ENCODE data around the gene PHF23.

Gene PHF23

GRCh38 chr17:7281074-7281952, 42.1 kb upstream of the PHF23 start, which contains the start of gene SLC2A4:
TSS of gene SLC2A4 (plus strand) at chr17:7281718. CDS start at chr17:7281935, 217 bp downstream.
- peak within 1 kb of the TSS; percentile 68 for H3K27ac ChIP-seq
- TF ChIP-seq ZFX (IDR thresholded peaks at IDR 0.05) (no peak), CTCF (conservative IDR thresholded peaks at IDR 0.05) (no peak)

GRCh38 chr17:7280519-7281073, 41.3 kb upstream of the PHF23 start:
- peak overlapping the region; percentile 68 for H3K27ac ChIP-seq
- peak; percentile 98 for TF ChIP-seq CTCF (conservative IDR thresholded peaks at IDR 0.05)
- no peak for TF ChIP-seq ZFX (IDR thresholded peaks at IDR 0.05)

- H3K27ac ChIP-seq, result peak overlapping the region; percentile 68
- TF ChIP-seq ZFX (IDR thresholded peaks at IDR 0.05), result no peak
- no peak for TF ChIP-seq CTCF (conservative IDR thresholded peaks at IDR 0.05)
These were observed 40.2 kb upstream of the PHF23 start for GRCh38 chr17:7279448-7279847.

DNA sequence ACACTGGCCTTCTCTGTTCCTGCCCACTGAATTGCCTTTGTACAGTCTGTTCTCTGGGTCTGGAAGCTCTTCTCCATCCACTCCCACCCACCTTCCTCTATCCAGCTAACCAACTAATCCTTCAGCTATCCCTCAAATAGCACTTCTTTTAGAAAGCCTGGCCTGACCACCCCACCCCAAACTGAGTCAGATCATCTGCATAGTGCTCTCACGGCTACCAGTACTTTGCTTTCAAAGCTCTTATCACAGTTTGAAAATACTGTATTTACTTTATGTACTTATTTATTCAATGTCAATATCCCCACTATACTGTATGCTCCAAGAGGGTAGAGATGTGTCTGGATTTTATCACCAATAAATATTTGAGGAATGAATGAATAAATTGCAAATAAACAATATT, 27.5 kb upstream of the PHF23 start:
- H3K27ac ChIP-seq, result peak overlapping the region; percentile 16
- TF ChIP-seq CTCF (conservative IDR thresholded peaks at IDR 0.05) (no peak), ZFX (IDR thresholded peaks at IDR 0.05) (no peak)

GRCh38 chr17:7263801-7264078, 24.5 kb upstream of the PHF23 start:
- TF ChIP-seq ZFX (IDR thresholded peaks at IDR 0.05), result no peak
- TF ChIP-seq CTCF (conservative IDR thresholded peaks at IDR 0.05), result no peak
- peak overlapping the region; percentile 99 for H3K27ac ChIP-seq

DNA sequence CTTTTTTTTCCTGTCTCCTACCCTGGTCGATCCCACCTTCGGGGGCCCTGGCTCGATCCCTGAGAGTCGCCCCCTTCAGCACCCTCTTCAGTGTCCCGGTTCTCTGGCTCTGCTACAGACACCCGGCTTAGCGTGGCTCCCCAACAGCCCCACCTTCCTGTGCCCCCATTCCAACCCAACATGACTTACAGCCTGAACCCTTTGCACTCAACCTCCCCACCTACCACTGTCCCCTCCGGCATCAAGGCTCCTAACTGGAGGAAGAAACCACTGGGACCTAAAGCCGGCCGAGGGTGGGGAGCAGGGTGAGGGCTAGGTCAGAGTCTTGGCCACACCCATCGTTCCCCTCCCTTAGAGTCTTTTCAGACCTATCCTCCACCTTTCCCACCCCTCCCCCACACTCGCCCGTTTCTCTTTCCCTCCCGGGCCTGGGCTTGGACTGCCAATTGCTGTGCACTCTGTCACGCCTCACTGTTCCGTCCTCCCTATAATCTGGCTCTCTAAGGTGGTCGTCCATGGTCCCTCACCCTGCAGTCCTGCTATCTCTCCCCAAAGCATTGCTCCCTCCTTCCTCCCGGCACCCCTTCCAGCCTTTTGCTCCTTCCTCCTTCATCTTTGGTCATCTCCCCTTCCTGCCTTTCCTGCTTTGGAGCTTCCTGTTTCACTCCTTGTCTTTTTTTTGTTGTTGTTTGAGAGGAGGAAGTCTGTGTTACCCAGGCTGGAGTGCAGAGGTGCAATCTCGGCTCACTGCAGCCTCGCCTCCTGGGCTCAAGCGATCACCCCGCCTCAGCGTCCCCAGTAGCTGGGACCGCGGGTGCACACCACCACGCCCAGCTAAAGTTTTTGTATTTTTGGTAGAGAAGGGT, 23.9 kb upstream of the PHF23 start:
- TF ChIP-seq CTCF (conservative IDR thresholded peaks at IDR 0.05) (no peak), ZFX (IDR thresholded peaks at IDR 0.05) (no peak)
- peak overlapping the region; percentile 99 for H3K27ac ChIP-seq
